OCI-LY7 (cell line): ENCODE measurements around the gene WDR7. TPM values are rescaled to one million over a fixed set of nuclear protein-coding genes. Genes with fewer than 3 reads are reported as not detected.

Experiments
- BruUV-seq: library from RNA; stranded (reverse); fragments of 400-500 nt; replicated peaks from 2 replicates; lab custom pipeline; 2021; lab: Mats Ljungman, UMichigan
- CTCF ChIA-PET: fragments of 300-600 bp; sonication (Branson Sonifier 250); formaldehyde crosslinking; loops from one replicate; lab custom pipeline; 2022; ENCODE audit warnings: antibody characterized with exemption; ENCODE audit not compliant: unreplicated experiment; lab: Charles Lee
- POLR2A ChIA-PET: fragments of 300-600 bp; sonication (Branson Sonifier 250); formaldehyde crosslinking; loops from one replicate; lab custom pipeline; 2022; ENCODE audit warnings: antibody characterized with exemption; lab: Charles Lee
- DNase-seq: peaks from one replicate; pipeline ENCODE4 v3.0.0-alpha.2; 2015; ENCODE audit warnings: low spot score
- H2AFZ ChIP-seq: fragments of 200-600 bp; sonication (generic), shearing (Covaris generic); 2 replicates; pipeline ENCODE4 v1.6.1; 2014; ENCODE audit warnings: mild to moderate bottlenecking, antibody characterized with exemption, low read length, moderate library complexity
- H3K27ac ChIP-seq: fragments of 200-600 bp; sonication (generic); 2 replicates; pipeline ENCODE4 v1.5.1; 2014; ENCODE audit warnings: mixed run types, low read depth, mild to moderate bottlenecking, moderate library complexity, low read length, inconsistent platforms; ENCODE audit not compliant: poor library complexity, severe bottlenecking
- H3K36me3 ChIP-seq: fragments of 200-600 bp; sonication (generic); 2 replicates; pipeline ENCODE4 v1.6.1; 2014; ENCODE audit warnings: mild to moderate bottlenecking, antibody characterized with exemption, low read length, moderate library complexity, mixed read lengths; ENCODE audit not compliant: insufficient read depth
- H3K4me1 ChIP-seq: fragments of 200-600 bp; sonication (generic); 2 replicates; pipeline ENCODE4 v1.5.1; 2014; ENCODE audit warnings: mild to moderate bottlenecking, low read length; ENCODE audit not compliant: insufficient read depth, poor library complexity, severe bottlenecking
- H3K4me2 ChIP-seq: fragments of 200-600 bp; sonication (generic); 2 replicates; pipeline ENCODE4 v1.6.1; 2014; ENCODE audit warnings: mild to moderate bottlenecking, low read length
- H3K4me3 ChIP-seq: fragments of 200-600 bp; sonication (generic); 2 replicates; pipeline ENCODE4 v1.5.1; 2014; ENCODE audit warnings: mild to moderate bottlenecking, low read depth, low read length; ENCODE audit not compliant: poor library complexity, severe bottlenecking
- H3K79me2 ChIP-seq: fragments of 200-600 bp; sonication (generic); 2 replicates; pipeline ENCODE4 v1.6.1; 2016; ENCODE audit warnings: low read depth, mild to moderate bottlenecking, low read length, moderate library complexity, mixed read lengths; ENCODE audit not compliant: insufficient read depth
- H3K9me2 ChIP-seq: fragments of 200-600 bp; sonication (generic); 2 replicates; pipeline ENCODE4 v1.6.1; 2016; ENCODE audit warnings: mild to moderate bottlenecking, low read length, mixed read lengths; ENCODE audit not compliant: insufficient read depth
- H3K9me3 ChIP-seq: fragments of 200-600 bp; sonication (generic); 2 replicates; pipeline ENCODE4 v1.6.1; 2014; ENCODE audit warnings: mild to moderate bottlenecking, mixed run types, low read length, mixed read lengths
- H4K20me1 ChIP-seq: fragments of 200-600 bp; sonication (generic); 2 replicates; pipeline ENCODE4 v1.6.1; 2014; ENCODE audit warnings: mild to moderate bottlenecking, antibody characterized with exemption, low read length, moderate library complexity, mixed read lengths; ENCODE audit not compliant: insufficient read depth
- CTCF ChIP-seq: fragments of 200-600 bp; sonication (generic); conservative IDR thresholded peaks from 2 replicates; pipeline ENCODE4 v1.5.1; 2014; ENCODE audit warnings: mild to moderate bottlenecking, antibody characterized with exemption, low read length, moderate library complexity, mixed read lengths
- EZH2phosphoT487 ChIP-seq: fragments of 200-600 bp; sonication (generic); IDR thresholded peaks from 2 replicates; pipeline ENCODE4 v1.6.1; 2018; ENCODE audit warnings: low read depth, borderline replicate concordance, mild to moderate bottlenecking, mixed run types, antibody characterized with exemption, low read length, moderate library complexity, mixed read lengths
- intact Hi-C: fragments of 100-400 bp; cut with micrococcal nuclease; formaldehyde crosslinking; loops from one replicate; pipeline ENCODE4 v1.10.0; 2022; ENCODE audit not compliant: unreplicated experiment
- total RNA-seq, 2 experiments: library from RNA; depleted of rRNA in 1 of 2; stranded (reverse); fragments of >200 nt in 1 of 2; shearing (Covaris generic) in 1 of 2; gene quantifications; 2 replicates each; pipeline ENCODE4 v1.2.3, GENCODE V29; 2014 to 2022

Gene WDR7
- total RNA-seq, 2 experiments from 2014 or later, result 13.2 to 17.1 TPM

GRCh38 chr18:57075716-57076400, 424.7 kb downstream of the WDR7 start:
- H3K27ac ChIP-seq, result no peak overlapping the region
- no peaks in the 10 kb centered on the region for H3K79me2 ChIP-seq
- POLR2A ChIA-PET, result no interaction called here
- TF ChIP-seq EZH2phosphoT487 (no peak), CTCF (no peak)
- H3K4me3 ChIP-seq, result no peak overlapping the region
- peaks cover 33% of the 10 kb centered on the region for H3K4me1 ChIP-seq
- H4K20me1 ChIP-seq, result no peaks in the 10 kb centered on the region
- H3K4me2 ChIP-seq, result peak overlapping the region; percentile 26; the same call in 1 of the 2 replicates
- H2AFZ ChIP-seq, result no peak overlapping the region
- H3K9me3 ChIP-seq, result no peaks in the 10 kb centered on the region
- BruUV-seq, result no TSS peak
- peak; percentile 10 for DNase-seq
- CTCF ChIA-PET, result no interaction called here
- intact Hi-C loops, result no loop called here
- H3K36me3 ChIP-seq, result no peaks in the 10 kb centered on the region
- H3K9me2 ChIP-seq, result no peaks in the 10 kb centered on the region

- Histone ChIP-seq H4K20me1 (no peaks in the 10 kb centered on the region), H3K27ac (no peak overlapping the region), H3K79me2 (no peaks in the 10 kb centered on the region), H3K36me3 (no peaks in the 10 kb centered on the region), H3K4me2 (peak overlapping the region; percentile 66), H3K9me2 (no peaks in the 10 kb centered on the region), H2AFZ (no peak overlapping the region), H3K4me3 (peak overlapping the region; percentile 40), H3K4me1 (peaks cover 46% of the 10 kb centered on the region), H3K9me3 (no peaks in the 10 kb centered on the region)
- intact Hi-C loops, result no loop called here
- no TSS peak for BruUV-seq
- CTCF ChIA-PET, result no interaction called here
- no peak for DNase-seq
- no peak for TF ChIP-seq CTCF
- POLR2A ChIA-PET, result no interaction called here
Measured at GRCh38 chr18:57077005-57077765, 426.0 kb downstream of the WDR7 start.
